Right lobe of liver (tissue), 6 donors: ENCODE measurements around the gene SLC13A5. TPM values are rescaled to one million over a fixed set of nuclear protein-coding genes. Genes with fewer than 3 reads are reported as not detected.
"Not testable (repeated sequence)": the region's sequence is repeated elsewhere in the genome, so short reads cannot be mapped to it uniquely, and the experiment has no call there.

Experiments
- ATAC-seq, 4 donors: fragments of 200-7000 bp; cut with Tn5 transposase; one replicate each; pipeline ENCODE4 v1.9.1; 2020; ENCODE audit warnings: mild to moderate bottlenecking in 4 of 4, moderate library complexity in 4 of 4
- DNase-seq, 3 donors: peaks; one replicate each; pipeline ENCODE4 v3.0.0-alpha.2; 2020
- H3K27ac ChIP-seq, 3 donors: fragments of 200-600 bp; one replicate each; pipeline ENCODE4 v1.8.0; 2022
- H3K27me3 ChIP-seq, 2 donors: fragments of 200-600 bp; one replicate each; pipeline ENCODE4 v1.8.0; 2022
- H3K36me3 ChIP-seq, 4 donors: fragments of 200-600 bp; sonication (generic) in 1 of 4; one replicate each; pipeline versions ENCODE4 v1.5.1 to v1.8.0; 2017 to 2022; ENCODE audit warnings: control low read depth in 1 of 4
- H3K4me1 ChIP-seq, 4 donors: fragments of 200-600 bp; sonication (generic) in 1 of 4; one replicate each; pipeline versions ENCODE4 v1.5.1 to v1.8.0; 2017 to 2022; ENCODE audit warnings: control low read depth in 1 of 4
- H3K4me3 ChIP-seq, 3 donors: fragments of 200-600 bp; one replicate each; pipeline ENCODE4 v1.8.0; 2022
- H3K9me3 ChIP-seq, 4 donors: fragments of 200-600 bp; sonication (generic) in 1 of 4; one replicate each; pipeline versions ENCODE4 v1.5.1 to v1.8.0; 2017 to 2022; ENCODE audit warnings: control low read depth in 1 of 4
- POLR2A ChIP-seq: fragments of 450-650 bp; IDR thresholded peaks from one replicate; pipeline ENCODE4 v1.6.1; 2017; ENCODE audit warnings: antibody characterized with exemption, mild to moderate bottlenecking
- WGBS: methylation state at CpG from one replicate; pipeline ENCODE4 v1.1.6; 2018; ENCODE audit warnings: low coverage, low lambda C conversion rate; ENCODE audit not compliant: insufficient coverage; ENCODE audit errors: missing lambda C conversion rate; 5-methylcytosine and 5-hydroxymethylcytosine counted together
- intact Hi-C, 2 donors: fragments of 100-400 bp; cut with DNase I; formaldehyde crosslinking; loops; one replicate each; pipeline versions ENCODE4 v1.11.2 to v1.14.1; 2022
- total RNA-seq, 6 experiments: library from RNA; depleted of rRNA in 2 of 6; stranded (reverse); fragments of >200 nt in 2 of 6; fragmentation: NEBNext Ultra II Directional in 3 of 6; extraction: Animal tissue kit (Norgen Biotek cat#: 25700) in 3 of 6; gene quantifications; one replicate each; pipeline versions ENCODE4 v1.1.0 to v1.2.4, GENCODE V29; 2016 to 2023
- TF ChIP-seq, protein P1 (sequence below), 4 donors: fragments of 200-600 bp in 3 of 4; fragments of 450-650 bp in 1 of 4; IDR thresholded peaks; one replicate each; pipeline versions ENCODE4 v1.5.1 to v1.8.0; 2016 to 2022; ENCODE audit warnings: antibody characterized with exemption in 4 of 4, mild to moderate bottlenecking in 2 of 4
- donor health status: DM: no; HTN: yes; CAD: no.
- donor health status: DM: no; HTN: no; CAD: no.
- donor health status: DM: no; HTN: no; CAD: no.
- donor health status: DM: no; HTN: yes; CAD: no.
- donor health status: DM: no; HTN: yes; CAD: no.

The SLC13A5 gene
- total RNA-seq, 6 experiments from 2014 or later, result 142 to 383 (median 264) TPM

DNA sequence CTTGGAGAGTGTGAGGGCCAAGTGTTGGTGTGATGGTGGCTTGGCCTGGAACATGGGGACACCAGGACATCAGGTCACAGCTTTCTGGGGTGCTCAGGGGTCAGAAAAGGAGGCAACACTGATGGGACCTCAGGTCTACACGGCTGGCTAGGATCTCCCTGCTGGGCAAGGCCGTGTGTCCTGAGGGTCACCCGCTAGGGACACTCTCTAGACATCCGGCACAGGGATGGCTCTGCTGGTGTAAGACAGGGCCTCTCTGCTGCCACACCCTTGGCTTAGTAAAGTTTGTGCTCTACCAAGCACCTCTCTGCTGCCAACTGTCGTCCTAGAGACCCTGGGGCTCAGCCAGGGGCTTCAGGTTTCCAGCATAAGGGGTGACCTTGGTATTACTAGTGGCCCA is 16.3 kb downstream of the SLC13A5 start:
- intact Hi-C loops, result no loop called here
- H3K27ac ChIP-seq, result no peak overlapping the region
- H3K9me3 ChIP-seq, result no peaks in the 10 kb centered on the region
- DNase-seq, result peak in 1 of 3 donors; percentile 17
- no peak overlapping the region for H3K4me3 ChIP-seq
- ATAC-seq, result no peak
- peaks cover 0 to 85% (median 46%) of the 10 kb centered on the region in 4 donors for H3K36me3 ChIP-seq
- no peaks in the 10 kb centered on the region for H3K27me3 ChIP-seq
- H3K4me1 ChIP-seq, result peaks cover 0 to 49% (median 17%) of the 10 kb centered on the region in 4 donors
- 20% methylated on average over 1 of the region's 5 CpGs for WGBS
- TF ChIP-seq POLR2A, result no peak
- TF ChIP-seq, protein P1, sequence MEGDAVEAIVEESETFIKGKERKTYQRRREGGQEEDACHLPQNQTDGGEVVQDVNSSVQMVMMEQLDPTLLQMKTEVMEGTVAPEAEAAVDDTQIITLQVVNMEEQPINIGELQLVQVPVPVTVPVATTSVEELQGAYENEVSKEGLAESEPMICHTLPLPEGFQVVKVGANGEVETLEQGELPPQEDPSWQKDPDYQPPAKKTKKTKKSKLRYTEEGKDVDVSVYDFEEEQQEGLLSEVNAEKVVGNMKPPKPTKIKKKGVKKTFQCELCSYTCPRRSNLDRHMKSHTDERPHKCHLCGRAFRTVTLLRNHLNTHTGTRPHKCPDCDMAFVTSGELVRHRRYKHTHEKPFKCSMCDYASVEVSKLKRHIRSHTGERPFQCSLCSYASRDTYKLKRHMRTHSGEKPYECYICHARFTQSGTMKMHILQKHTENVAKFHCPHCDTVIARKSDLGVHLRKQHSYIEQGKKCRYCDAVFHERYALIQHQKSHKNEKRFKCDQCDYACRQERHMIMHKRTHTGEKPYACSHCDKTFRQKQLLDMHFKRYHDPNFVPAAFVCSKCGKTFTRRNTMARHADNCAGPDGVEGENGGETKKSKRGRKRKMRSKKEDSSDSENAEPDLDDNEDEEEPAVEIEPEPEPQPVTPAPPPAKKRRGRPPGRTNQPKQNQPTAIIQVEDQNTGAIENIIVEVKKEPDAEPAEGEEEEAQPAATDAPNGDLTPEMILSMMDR (IDR thresholded peaks at IDR 0.05), result no peak

DNA sequence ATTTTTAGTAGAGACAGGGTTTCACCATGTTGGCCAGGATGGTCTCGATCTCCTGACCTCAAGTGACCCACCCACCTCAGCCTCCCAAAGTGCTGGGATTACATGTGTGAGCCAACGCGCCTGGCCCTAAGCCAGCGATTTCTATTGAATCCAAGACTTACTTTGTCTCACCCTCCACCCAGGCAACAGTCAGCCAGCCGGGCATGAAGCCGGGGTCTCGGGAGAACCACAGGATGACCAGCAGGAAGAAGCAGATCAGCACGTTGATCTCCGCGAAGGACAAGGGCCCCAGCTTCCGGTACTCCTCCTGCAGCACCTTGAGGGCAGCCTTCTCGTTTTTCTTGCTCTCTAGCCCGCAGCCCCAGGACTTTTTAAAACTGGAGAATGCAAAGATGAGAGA is 17.6 kb downstream of the SLC13A5 start:
- intact Hi-C loops, result no loop called here
- Histone ChIP-seq H3K9me3 (no peaks in the 10 kb centered on the region), H3K36me3 (peaks cover 0 to 87% (median 46%) of the 10 kb centered on the region in 4 donors)

DNA sequence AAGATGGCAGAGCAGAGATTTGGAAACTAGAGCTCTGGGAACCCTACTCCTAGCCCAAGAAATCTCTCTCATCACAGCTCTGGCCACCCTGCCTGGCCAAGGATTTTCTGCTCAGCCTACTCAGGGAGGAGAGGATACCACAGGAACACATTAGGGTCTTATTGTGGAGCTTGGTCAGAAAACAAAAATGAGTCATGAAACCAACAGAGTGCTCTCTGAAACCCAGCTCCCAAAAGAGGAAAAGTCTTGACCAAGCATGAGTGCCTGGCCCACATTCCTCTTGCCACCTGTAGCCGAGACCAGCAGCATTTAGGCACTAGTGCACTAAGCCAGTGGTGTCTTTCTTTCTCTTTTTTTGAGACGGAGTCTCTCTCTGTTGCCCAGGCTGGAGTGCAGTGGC is 18.1 kb downstream of the SLC13A5 start:
- no peak for ATAC-seq
- Histone ChIP-seq H3K27me3 (no peaks in the 10 kb centered on the region), H3K9me3 (no peaks in the 10 kb centered on the region), H3K27ac (no peak overlapping the region), H3K4me1 (peaks cover 0 to 32% (median 9%) of the 10 kb centered on the region in 4 donors), H3K36me3 (peaks cover 0 to 92% (median 48%) of the 10 kb centered on the region in 4 donors), H3K4me3 (no peak overlapping the region)
- WGBS, result 80% methylated on average over 1 of the region's 2 CpGs
- TF ChIP-seq, protein P1 (IDR thresholded peaks at IDR 0.05), result no peak
- no peak for TF ChIP-seq POLR2A
- peak in 1 of 3 donors; percentile 1 for DNase-seq
- intact Hi-C loops, result no loop called here

More for the DNA sequence above, 17.6 kb downstream of the SLC13A5 start:
- DNase-seq (peak in 1 of 3 donors; percentile 19), ATAC-seq (no peak)
- no peak for TF ChIP-seq POLR2A
- TF ChIP-seq, protein P1 (IDR thresholded peaks at IDR 0.05), result no peak
- peaks cover 0 to 36% (median 10%) of the 10 kb centered on the region in 4 donors for H3K4me1 ChIP-seq
- H3K27ac ChIP-seq, result no peak overlapping the region
- 82% methylated on average over 8 of the region's 13 CpGs for WGBS
- no peaks in the 10 kb centered on the region for H3K27me3 ChIP-seq
- no peak overlapping the region for H3K4me3 ChIP-seq

DNA sequence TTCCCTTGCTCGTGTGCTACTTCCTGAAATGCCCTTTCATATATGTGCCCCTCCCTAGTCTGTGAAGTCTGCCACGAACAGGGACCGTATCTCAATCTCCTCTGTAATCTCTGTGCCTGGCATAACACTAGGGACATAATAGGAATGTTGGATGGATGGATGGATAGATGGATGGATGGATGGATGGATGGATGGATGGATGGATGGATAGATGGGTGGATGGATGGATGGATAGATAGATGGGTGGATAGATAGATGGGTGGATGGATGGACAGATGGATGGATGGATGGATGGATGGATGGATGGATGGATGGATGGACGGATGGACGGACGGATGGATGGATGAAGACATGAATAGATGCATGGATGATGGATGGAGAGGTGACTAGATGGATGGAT is 21.2 kb downstream of the SLC13A5 start:
- 70% methylated on average over 6 of the region's 6 CpGs for WGBS
- Histone ChIP-seq H3K36me3 (peaks cover 0 to 88% (median 39%) of the 10 kb centered on the region in 4 donors), H3K4me1 (peaks cover 0 to 34% (median under 1%) of the 10 kb centered on the region in 4 donors)
- H3K27me3 ChIP-seq, H3K9me3 ChIP-seq, H3K27ac ChIP-seq, ATAC-seq, DNase-seq, intact Hi-C loops, H3K4me3 ChIP-seq: not testable (repeated sequence)

DNA sequence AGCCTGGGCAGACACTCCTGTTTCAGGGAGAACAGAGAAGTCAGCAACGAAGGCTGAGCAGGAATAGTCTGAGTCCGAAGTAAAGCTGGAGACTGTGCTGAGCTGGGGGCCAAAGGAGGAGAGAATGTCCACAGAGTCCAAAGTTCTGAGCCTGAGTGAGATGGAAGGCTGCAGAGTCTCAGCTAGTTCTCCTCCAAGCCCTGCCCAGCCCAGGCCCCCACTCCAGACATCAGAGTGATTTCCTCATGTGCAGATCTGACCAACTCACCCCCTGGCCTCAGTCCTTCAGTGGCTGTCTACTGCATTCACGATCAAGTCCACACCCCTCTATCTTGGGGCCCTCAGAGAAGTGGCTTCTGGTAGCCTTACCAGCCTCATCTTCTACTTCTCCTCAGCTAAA is 21.6 kb downstream of the SLC13A5 start:
- Histone ChIP-seq H3K27ac (no peak overlapping the region), H3K36me3 (peaks cover 0 to 84% (median 36%) of the 10 kb centered on the region in 4 donors), H3K27me3 (no peaks in the 10 kb centered on the region), H3K4me3 (no peak overlapping the region), H3K9me3 (no peaks in the 10 kb centered on the region), H3K4me1 (peaks cover 0 to 38% (median 0%) of the 10 kb centered on the region in 4 donors)
- intact Hi-C loops, result no loop called here
- no peak for TF ChIP-seq POLR2A
- TF ChIP-seq, protein P1 (IDR thresholded peaks at IDR 0.05), result no peak
- peak in 1 of 4 donors; percentile 4 for ATAC-seq
- WGBS, result 79% methylated on average over 2 of the region's 3 CpGs
- DNase-seq, result peak in 1 of 3 donors; percentile 22
